Suppressor macrophage (primary cell): ENCODE results near the gene ELP1.
"Not testable (repeated sequence)": the region's sequence is repeated elsewhere in the genome, so short reads cannot be mapped to it uniquely, and the experiment has no call there.

ENCODE experiments used
- DNase-seq, 4 experiments: peaks; one replicate each; pipeline ENCODE4 v3.0.0-alpha.2; 2020 to 2022

Gene ELP1

GRCh38 chr9:108850293-108850897, 83.5 kb downstream of the ELP1 start:
- peak; percentile 29 to 57 (median 41) for DNase-seq

- not testable (repeated sequence) for DNase-seq
These were observed 85.6 kb downstream of the ELP1 start for GRCh38 chr9:108848296-108848695.

- DNase-seq = peak in 2 of 4 experiments; percentile 57 to 62
These were observed 88.0 kb downstream of the ELP1 start for GRCh38 chr9:108845947-108846346.

- no peak for DNase-seq
These were observed 88.4 kb downstream of the ELP1 start for GRCh38 chr9:108845507-108845906.

GRCh38 chr9:108844856-108845255, 89.1 kb downstream of the ELP1 start:
- no peak for DNase-seq

GRCh38 chr9:108844391-108844790, 89.5 kb downstream of the ELP1 start:
- DNase-seq = no peak

- peak in 1 of 4 experiments; percentile 15 for DNase-seq
These were observed 91.2 kb downstream of the ELP1 start for GRCh38 chr9:108842610-108843295.

GRCh38 chr9:108839561-108839960, 94.4 kb downstream of the ELP1 start:
- not testable (repeated sequence) for DNase-seq

- DNase-seq = no peak
These were observed 95.9 kb downstream of the ELP1 start for GRCh38 chr9:108838017-108838416.

- DNase-seq = no peak
These were observed 96.4 kb downstream of the ELP1 start for GRCh38 chr9:108837530-108837929.

GRCh38 chr9:108836781-108837180, 97.1 kb downstream of the ELP1 start:
- DNase-seq = no peak

GRCh38 chr9:108836319-108836718, 97.6 kb downstream of the ELP1 start:
- DNase-seq = no peak

- DNase-seq = peak; percentile 42 to 75 (median 66)
These were observed 98.1 kb downstream of the ELP1 start for GRCh38 chr9:108835831-108836230.

- peak in 3 of 4 experiments; percentile 16 to 42 (median 26) for DNase-seq
These were observed 98.8 kb downstream of the ELP1 start for GRCh38 chr9:108834959-108835665.

- no peak for DNase-seq
These were observed 101.8 kb downstream of the ELP1 start for GRCh38 chr9:108832179-108832500.

GRCh38 chr9:108831496-108832178, 102.3 kb downstream of the ELP1 start:
- no peak for DNase-seq

GRCh38 chr9:108830272-108830671, 103.7 kb downstream of the ELP1 start:
- DNase-seq = no peak

- DNase-seq = no peak
These were observed 110.1 kb downstream of the ELP1 start for GRCh38 chr9:108823829-108824228.
